ENCODE measurements around the gene DNAJB4. TPM values are rescaled to one million over a fixed set of nuclear protein-coding genes. Genes with fewer than 3 reads are reported as not detected.

The DNAJB4 gene
- total and polyA plus RNA-seq, 8 donors: 29.8 to 46.9 (median 44.2) TPM

GRCh38 chr1:78038491-78038939 is 33.8 kb downstream of the DNAJB4 start:
- Histone ChIP-seq H3K27me3 (no peaks in the 10 kb centered on the region), H3K27ac (peak overlapping the region; percentile 8 to 58), H3K9me3 (no peaks in the 10 kb centered on the region), H3K4me1 (no peaks in the 10 kb centered on the region), H3K4me3 (no peak overlapping the region), H3K36me3 (no peaks in the 10 kb centered on the region)
- DNase-seq (peak in 1 of 4 donors; percentile 26), ATAC-seq (peak; percentile 56)
- intact Hi-C loops (cut with DNase I): no loop called here
- TF ChIP-seq, protein P1, sequence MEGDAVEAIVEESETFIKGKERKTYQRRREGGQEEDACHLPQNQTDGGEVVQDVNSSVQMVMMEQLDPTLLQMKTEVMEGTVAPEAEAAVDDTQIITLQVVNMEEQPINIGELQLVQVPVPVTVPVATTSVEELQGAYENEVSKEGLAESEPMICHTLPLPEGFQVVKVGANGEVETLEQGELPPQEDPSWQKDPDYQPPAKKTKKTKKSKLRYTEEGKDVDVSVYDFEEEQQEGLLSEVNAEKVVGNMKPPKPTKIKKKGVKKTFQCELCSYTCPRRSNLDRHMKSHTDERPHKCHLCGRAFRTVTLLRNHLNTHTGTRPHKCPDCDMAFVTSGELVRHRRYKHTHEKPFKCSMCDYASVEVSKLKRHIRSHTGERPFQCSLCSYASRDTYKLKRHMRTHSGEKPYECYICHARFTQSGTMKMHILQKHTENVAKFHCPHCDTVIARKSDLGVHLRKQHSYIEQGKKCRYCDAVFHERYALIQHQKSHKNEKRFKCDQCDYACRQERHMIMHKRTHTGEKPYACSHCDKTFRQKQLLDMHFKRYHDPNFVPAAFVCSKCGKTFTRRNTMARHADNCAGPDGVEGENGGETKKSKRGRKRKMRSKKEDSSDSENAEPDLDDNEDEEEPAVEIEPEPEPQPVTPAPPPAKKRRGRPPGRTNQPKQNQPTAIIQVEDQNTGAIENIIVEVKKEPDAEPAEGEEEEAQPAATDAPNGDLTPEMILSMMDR (IDR thresholded peaks at IDR 0.05): no peak

GRCh38 chr1:78040484-78041089 is 35.8 kb downstream of the DNAJB4 start:
- H3K27ac ChIP-seq: no peak overlapping the region
- H3K4me1 ChIP-seq: peaks cover 0 to 4% of the 10 kb centered on the region in 2 donors
- intact Hi-C loops (cut with DNase I): no loop called here
- TF ChIP-seq, protein P1 (IDR thresholded peaks at IDR 0.05): no peak
- ATAC-seq: no peak
- no peaks in the 10 kb centered on the region for H3K9me3 ChIP-seq
- H3K27me3 ChIP-seq: peaks cover 2 to 19% of the 10 kb centered on the region in 2 donors
- no peaks in the 10 kb centered on the region for H3K36me3 ChIP-seq
- H3K4me3 ChIP-seq: no peak overlapping the region
- DNase-seq: no peak

DNA sequence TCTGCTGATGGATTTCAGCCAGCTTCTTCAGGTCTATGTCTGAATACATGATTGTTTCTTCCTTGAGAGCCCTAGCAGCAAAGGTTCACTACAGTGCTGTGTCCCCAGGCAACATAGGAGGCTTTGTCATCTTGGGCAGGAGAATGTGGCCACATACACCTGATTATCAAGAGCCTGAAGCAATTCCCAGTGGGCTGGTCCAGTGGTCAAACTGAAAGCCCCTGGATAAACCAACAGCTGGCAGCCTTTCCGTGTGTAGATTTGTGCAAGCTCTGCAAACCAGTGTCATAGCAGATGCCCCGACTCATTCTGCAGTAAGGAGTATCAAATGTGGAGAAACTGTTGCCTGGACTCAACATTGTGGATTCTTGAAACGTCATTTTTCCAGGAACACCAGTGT is 38.7 kb downstream of the DNAJB4 start:
- Histone ChIP-seq H3K4me3 (no peak overlapping the region), H3K4me1 (peaks cover 0 to 18% of the 10 kb centered on the region in 2 donors), H3K36me3 (no peaks in the 10 kb centered on the region), H3K27me3 (peaks cover 6 to 46% of the 10 kb centered on the region in 2 donors), H3K9me3 (no peaks in the 10 kb centered on the region), H3K27ac (no peak overlapping the region)
- ATAC-seq: no peak
- intact Hi-C loops (cut with DNase I): no loop called here
- TF ChIP-seq, protein P1 (IDR thresholded peaks at IDR 0.05): no peak
- no peak for DNase-seq

DNA sequence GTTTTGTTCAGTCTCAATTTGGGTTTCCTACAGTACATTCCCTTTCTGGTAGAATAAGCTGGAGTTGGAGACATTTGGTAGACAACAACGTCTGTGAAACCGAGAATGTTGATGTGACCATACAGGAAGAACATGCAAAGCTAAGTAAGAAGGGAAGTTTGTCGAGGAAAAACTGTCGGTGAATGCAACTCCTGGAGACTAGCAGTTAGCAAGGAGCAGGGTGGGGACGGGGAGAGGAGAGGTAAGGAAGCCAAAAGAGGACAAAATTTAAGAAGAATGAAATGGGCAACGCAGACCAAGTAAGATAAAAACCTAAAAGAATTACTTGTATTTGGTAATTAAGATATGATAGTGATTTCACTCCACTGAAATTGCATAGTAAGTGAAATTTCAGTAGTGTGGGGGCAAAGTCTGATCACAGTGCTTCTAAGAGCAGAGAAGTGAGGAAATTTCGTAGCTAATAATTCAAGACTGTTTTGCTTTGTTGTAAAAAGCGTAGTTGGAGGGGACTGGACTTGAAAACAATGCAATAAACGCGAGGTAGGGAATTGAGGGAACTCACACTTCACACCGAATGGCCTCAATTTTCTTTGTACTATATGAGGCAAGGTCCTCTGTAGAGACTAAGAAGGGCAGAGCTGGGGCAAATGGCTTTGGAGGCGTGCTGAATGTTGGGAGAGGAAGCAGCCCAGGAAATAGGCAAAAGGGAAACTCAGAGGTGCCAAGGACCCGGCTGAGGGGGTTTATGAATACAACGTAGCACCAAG is 40.2 kb downstream of the DNAJB4 start:
- peak overlapping the region in 1 of 2 donors; percentile 55 for H3K4me3 ChIP-seq
- peaks cover 0 to 18% of the 10 kb centered on the region in 2 donors for H3K4me1 ChIP-seq
- no peaks in the 10 kb centered on the region for H3K36me3 ChIP-seq
- TF ChIP-seq, protein P1 (IDR thresholded peaks at IDR 0.05): no peak
- peaks cover 6 to 46% of the 10 kb centered on the region in 2 donors for H3K27me3 ChIP-seq
- H3K9me3 ChIP-seq: no peaks in the 10 kb centered on the region
- ATAC-seq (no peak), DNase-seq (no peak)
- intact Hi-C loops (cut with DNase I): no loop called here
- peak overlapping the region in 1 of 2 donors; percentile 79 for H3K27ac ChIP-seq

GRCh38 chr1:78045563-78045925 is 40.8 kb downstream of the DNAJB4 start:
- H3K27ac ChIP-seq: peak overlapping the region; percentile 44 to 79
- H3K27me3 ChIP-seq: peaks cover 6 to 46% of the 10 kb centered on the region in 2 donors
- no peaks in the 10 kb centered on the region for H3K9me3 ChIP-seq
- DNase-seq (no peak), ATAC-seq (no peak)
- H3K4me3 ChIP-seq: peak overlapping the region; percentile 38 to 55
- TF ChIP-seq, protein P1 (IDR thresholded peaks at IDR 0.05): no peak
- H3K4me1 ChIP-seq: peaks cover 0 to 18% of the 10 kb centered on the region in 2 donors
- intact Hi-C loops (cut with DNase I): no loop called here
- no peaks in the 10 kb centered on the region for H3K36me3 ChIP-seq

Measured in left lung (tissue), 10 donors.